Calu3 (cell line): ENCODE results near the gene TMEM37. TPM values are rescaled to one million over a fixed set of nuclear protein-coding genes. Genes with fewer than 3 reads are reported as not detected.

Source experiments
- BruUV-seq: library from RNA; stranded (reverse); fragments of 400-500 nt; replicated peaks from 2 replicates; lab custom pipeline; 2021; lab: Mats Ljungman, UMichigan
- CTCF ChIA-PET: fragments of 300-600 bp; sonication (Branson Sonifier 250); formaldehyde crosslinking; loops from one replicate; lab custom pipeline; 2022; ENCODE audit warnings: antibody characterized with exemption; lab: Charles Lee
- DNase-seq: peaks from one replicate; pipeline ENCODE4 v3.0.0; 2022
- H3K27ac Mint-ChIP-seq: one replicate; pipeline ENCODE4 v1.8.0; 2022; ENCODE audit warnings: mixed read lengths; ENCODE audit not compliant: unreplicated experiment
- H3K27me3 Mint-ChIP-seq: one replicate; pipeline ENCODE4 v1.8.0; 2022; ENCODE audit warnings: mixed read lengths; ENCODE audit not compliant: unreplicated experiment
- H3K36me3 Mint-ChIP-seq: one replicate; pipeline ENCODE4 v1.8.0; 2022; ENCODE audit warnings: mild to moderate bottlenecking, moderate library complexity, mixed read lengths; ENCODE audit not compliant: insufficient read depth, unreplicated experiment
- H3K4me1 Mint-ChIP-seq: one replicate; pipeline ENCODE4 v1.8.0; 2022; ENCODE audit warnings: mild to moderate bottlenecking, low read depth, mixed read lengths; ENCODE audit not compliant: unreplicated experiment
- H3K4me3 Mint-ChIP-seq: one replicate; pipeline ENCODE4 v1.8.0; 2022; ENCODE audit warnings: mild to moderate bottlenecking, low read depth, moderate library complexity, mixed read lengths; ENCODE audit not compliant: unreplicated experiment
- H3K9me3 Mint-ChIP-seq: one replicate; pipeline ENCODE4 v1.8.0; 2022; ENCODE audit warnings: low read depth, mixed read lengths; ENCODE audit not compliant: unreplicated experiment
- intact Hi-C: fragments of 100-400 bp; cut with micrococcal nuclease; formaldehyde crosslinking; loops from one replicate; pipeline ENCODE4 v1.10.0; 2022; ENCODE audit not compliant: unreplicated experiment
- total RNA-seq: library from RNA; stranded (reverse); gene quantifications from 2 replicates; pipeline ENCODE4 v1.2.3, GENCODE V29; 2022
- TF ChIP-seq, protein P1 (sequence below): fragments of 200-600 bp; IDR thresholded peaks from one replicate; pipeline ENCODE4 v1.8.0; 2022; ENCODE audit warnings: antibody characterized with exemption; ENCODE audit not compliant: unreplicated experiment

Gene TMEM37
- total RNA-seq, 1 experiment from 2014 or later, result 0.76 TPM

DNA sequence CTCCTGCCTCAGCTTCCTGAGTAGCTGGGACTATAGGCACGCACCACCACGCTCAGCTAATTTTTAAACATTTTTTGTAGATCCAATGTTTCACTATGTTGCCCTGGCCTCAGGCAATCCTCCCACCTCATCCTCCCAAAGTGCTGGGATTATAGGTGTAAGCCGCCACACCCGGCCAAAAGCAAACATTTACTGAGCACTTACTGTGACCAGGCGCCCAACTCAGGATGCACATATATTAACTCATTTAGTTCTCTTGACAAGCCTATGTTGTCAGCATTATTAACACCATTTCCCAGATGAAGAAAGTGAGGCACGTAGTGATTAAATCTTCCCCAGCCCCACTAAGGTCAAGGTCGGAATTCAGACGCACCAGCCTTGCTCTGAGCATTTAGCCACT lies 41.1 kb downstream of the TMEM37 start:
- peaks cover 8% of the 10 kb centered on the region for H3K4me1 Mint-ChIP-seq
- no peaks in the 10 kb centered on the region for H3K9me3 Mint-ChIP-seq
- H3K27me3 Mint-ChIP-seq, result no peaks in the 10 kb centered on the region
- intact Hi-C loops, result loop anchor here (10.0 kb wide), 1 partner anchor 468 kb away; no protein-coding TSS in a partner anchor
- no peak overlapping the region for H3K4me3 Mint-ChIP-seq
- no peak for DNase-seq
- BruUV-seq, result no TSS peak
- no peak overlapping the region for H3K27ac Mint-ChIP-seq
- CTCF ChIA-PET, result no interaction called here
- TF ChIP-seq, protein P1, sequence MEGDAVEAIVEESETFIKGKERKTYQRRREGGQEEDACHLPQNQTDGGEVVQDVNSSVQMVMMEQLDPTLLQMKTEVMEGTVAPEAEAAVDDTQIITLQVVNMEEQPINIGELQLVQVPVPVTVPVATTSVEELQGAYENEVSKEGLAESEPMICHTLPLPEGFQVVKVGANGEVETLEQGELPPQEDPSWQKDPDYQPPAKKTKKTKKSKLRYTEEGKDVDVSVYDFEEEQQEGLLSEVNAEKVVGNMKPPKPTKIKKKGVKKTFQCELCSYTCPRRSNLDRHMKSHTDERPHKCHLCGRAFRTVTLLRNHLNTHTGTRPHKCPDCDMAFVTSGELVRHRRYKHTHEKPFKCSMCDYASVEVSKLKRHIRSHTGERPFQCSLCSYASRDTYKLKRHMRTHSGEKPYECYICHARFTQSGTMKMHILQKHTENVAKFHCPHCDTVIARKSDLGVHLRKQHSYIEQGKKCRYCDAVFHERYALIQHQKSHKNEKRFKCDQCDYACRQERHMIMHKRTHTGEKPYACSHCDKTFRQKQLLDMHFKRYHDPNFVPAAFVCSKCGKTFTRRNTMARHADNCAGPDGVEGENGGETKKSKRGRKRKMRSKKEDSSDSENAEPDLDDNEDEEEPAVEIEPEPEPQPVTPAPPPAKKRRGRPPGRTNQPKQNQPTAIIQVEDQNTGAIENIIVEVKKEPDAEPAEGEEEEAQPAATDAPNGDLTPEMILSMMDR, result no peak
- H3K36me3 Mint-ChIP-seq, result no peaks in the 10 kb centered on the region

DNA sequence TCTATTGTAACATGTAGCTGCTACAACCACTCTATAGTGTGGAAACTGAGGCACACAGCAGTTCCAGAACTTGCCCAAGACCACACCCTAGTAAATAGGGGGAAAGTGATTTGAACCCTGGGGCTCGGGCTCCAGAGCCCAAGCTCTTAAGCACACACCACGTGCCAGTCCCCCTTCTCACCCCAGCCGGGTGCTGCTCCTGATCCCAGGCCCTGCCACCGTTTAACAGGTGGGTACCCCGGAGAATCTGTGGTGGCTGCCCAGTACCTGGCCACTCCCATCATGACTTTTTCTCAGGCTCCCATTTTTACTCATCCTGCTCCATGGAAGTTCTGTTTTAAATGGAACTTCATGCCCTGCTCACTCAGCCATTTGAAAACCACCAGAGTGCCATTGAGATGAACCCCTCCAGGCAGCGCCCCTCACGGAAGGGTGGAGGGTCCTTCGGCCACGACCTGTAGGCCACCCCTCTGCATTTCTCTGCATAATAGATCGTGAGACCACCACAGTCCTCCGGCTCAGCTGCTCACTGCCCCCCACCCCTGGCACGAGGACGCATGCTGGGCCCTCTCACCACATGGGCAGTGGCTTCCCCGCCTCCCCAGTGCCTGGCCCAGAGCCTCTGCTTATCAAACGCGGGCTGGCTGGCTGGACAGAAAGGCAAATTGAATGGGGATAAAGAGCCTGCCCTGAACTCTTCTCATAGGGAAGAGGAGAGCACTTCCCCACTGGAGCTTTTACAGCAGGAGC lies 42.1 kb downstream of the TMEM37 start:
- Mint-ChIP-seq H3K36me3 (no peaks in the 10 kb centered on the region), H3K27ac (no peak overlapping the region), H3K9me3 (no peaks in the 10 kb centered on the region), H3K27me3 (no peaks in the 10 kb centered on the region), H3K4me1 (peaks cover 8% of the 10 kb centered on the region), H3K4me3 (no peak overlapping the region)
- intact Hi-C loops, result loop anchor here (10.0 kb wide), 1 partner anchor 469 kb away; no protein-coding TSS in a partner anchor
- BruUV-seq, result no TSS peak
- CTCF ChIA-PET, result interaction anchor here (0.7 kb wide), 1 partner anchor 10 kb away, joined by 4 read pairs; no protein-coding TSS in a partner anchor
- TF ChIP-seq, protein P1, result no peak
- DNase-seq, result no peak

DNA sequence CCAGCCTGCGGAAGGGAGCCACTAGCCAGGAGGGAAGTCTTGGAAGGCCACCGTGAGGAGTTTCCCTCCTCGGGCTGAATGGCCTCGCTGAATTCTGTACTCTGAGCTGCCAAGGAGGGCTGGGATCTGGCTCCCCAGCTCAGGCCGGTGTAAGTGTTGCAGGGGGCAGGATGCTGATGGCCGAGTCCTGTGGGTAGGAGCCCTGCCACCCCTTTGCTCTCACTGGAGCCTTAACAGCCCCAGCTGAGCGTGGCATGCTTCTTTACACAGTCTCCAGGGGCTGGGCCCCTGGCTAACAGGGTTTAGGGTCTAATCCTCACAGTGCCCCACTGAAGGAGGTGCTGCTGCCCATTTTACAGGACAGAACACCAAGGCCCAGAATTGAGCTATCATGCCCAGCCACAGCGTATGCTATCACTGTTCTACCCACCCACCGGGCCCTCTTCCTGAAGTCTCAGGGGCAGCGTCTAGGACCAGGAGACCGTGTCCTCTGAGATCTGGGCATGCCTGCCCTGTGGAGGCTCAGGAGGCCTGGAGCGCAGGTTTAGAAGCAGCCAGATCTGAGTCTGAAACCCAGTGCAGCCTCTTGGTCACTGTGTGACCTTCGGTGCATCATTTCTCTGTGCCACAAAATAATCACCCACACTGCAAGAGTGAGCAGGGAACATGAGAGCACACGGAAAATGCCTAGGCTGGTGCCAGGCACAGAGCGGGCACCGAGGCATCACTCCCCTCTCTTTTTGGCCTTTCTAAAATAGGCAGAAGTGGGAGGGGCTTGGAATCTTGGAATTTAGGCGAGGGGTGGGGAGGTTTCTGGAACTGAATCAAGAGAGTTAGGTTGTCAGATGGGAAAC lies 42.9 kb downstream of the TMEM37 start:
- CTCF ChIA-PET, result no interaction called here
- no peaks in the 10 kb centered on the region for H3K27me3 Mint-ChIP-seq
- no peak overlapping the region for H3K27ac Mint-ChIP-seq
- no peaks in the 10 kb centered on the region for H3K9me3 Mint-ChIP-seq
- DNase-seq, result no peak
- TF ChIP-seq, protein P1, result no peak
- intact Hi-C loops, result loop anchor here (10.0 kb wide), 1 partner anchor 470 kb away; no protein-coding TSS in a partner anchor
- BruUV-seq, result no TSS peak
- H3K4me1 Mint-ChIP-seq, result peaks cover 8% of the 10 kb centered on the region
- H3K36me3 Mint-ChIP-seq, result no peaks in the 10 kb centered on the region
- no peak overlapping the region for H3K4me3 Mint-ChIP-seq

- no peaks in the 10 kb centered on the region for H3K36me3 Mint-ChIP-seq
- CTCF ChIA-PET, result interaction anchor here (1.7 kb wide), 1 partner anchor 88 kb away, joined by 5 read pairs; no protein-coding TSS in a partner anchor
- H3K4me3 Mint-ChIP-seq, result no peak overlapping the region
- intact Hi-C loops, result loop anchor here (10.0 kb wide), 1 partner anchor 471 kb away; no protein-coding TSS in a partner anchor
- no peaks in the 10 kb centered on the region for H3K27me3 Mint-ChIP-seq
- no peak for DNase-seq
- H3K4me1 Mint-ChIP-seq, result peaks cover 8% of the 10 kb centered on the region
- no peak overlapping the region for H3K27ac Mint-ChIP-seq
- TF ChIP-seq, protein P1, result no peak
- no TSS peak for BruUV-seq
- no peaks in the 10 kb centered on the region for H3K9me3 Mint-ChIP-seq
These were observed 43.7 kb downstream of the TMEM37 start for GRCh38 chr2:119475225-119475856.
